PC-3 (cell line): Measurements from ENCODE around the gene KBTBD12.

Experiments
- EZH2 ChIP-seq: fragments of 300-600 bp; sonication (generic); IDR thresholded peaks from one replicate; pipeline ENCODE4 v1.6.1; 2017; ENCODE audit warnings: antibody characterized with exemption, mild to moderate bottlenecking, low read length; ENCODE audit not compliant: unreplicated experiment
- EZH2phosphoT487 ChIP-seq: fragments of 300-600 bp; sonication (generic); IDR thresholded peaks from 2 replicates; pipeline ENCODE4 v1.6.1; 2018; ENCODE audit warnings: mild to moderate bottlenecking, antibody characterized with exemption, low read length, borderline replicate concordance
- TF ChIP-seq, protein P1 (sequence below): fragments of 300-600 bp; sonication (generic); conservative IDR thresholded peaks from 2 replicates; pipeline ENCODE4 v1.5.1; 2017; ENCODE audit warnings: antibody characterized with exemption, low read depth, mild to moderate bottlenecking, low read length

- TF ChIP-seq, protein P1, sequence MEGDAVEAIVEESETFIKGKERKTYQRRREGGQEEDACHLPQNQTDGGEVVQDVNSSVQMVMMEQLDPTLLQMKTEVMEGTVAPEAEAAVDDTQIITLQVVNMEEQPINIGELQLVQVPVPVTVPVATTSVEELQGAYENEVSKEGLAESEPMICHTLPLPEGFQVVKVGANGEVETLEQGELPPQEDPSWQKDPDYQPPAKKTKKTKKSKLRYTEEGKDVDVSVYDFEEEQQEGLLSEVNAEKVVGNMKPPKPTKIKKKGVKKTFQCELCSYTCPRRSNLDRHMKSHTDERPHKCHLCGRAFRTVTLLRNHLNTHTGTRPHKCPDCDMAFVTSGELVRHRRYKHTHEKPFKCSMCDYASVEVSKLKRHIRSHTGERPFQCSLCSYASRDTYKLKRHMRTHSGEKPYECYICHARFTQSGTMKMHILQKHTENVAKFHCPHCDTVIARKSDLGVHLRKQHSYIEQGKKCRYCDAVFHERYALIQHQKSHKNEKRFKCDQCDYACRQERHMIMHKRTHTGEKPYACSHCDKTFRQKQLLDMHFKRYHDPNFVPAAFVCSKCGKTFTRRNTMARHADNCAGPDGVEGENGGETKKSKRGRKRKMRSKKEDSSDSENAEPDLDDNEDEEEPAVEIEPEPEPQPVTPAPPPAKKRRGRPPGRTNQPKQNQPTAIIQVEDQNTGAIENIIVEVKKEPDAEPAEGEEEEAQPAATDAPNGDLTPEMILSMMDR, result no peak
- no peak for TF ChIP-seq EZH2phosphoT487
- TF ChIP-seq EZH2, result no peak
Observed at GRCh38 chr3:127894481-127894880, 20.6 kb upstream of the KBTBD12 start.
